Choroid plexus epithelial cell (primary cell): ENCODE data around the gene FMN1.

ENCODE experiments used
- DNase-seq: peaks from one replicate; pipeline ENCODE4 v3.0.0-alpha.2; 2010; ENCODE audit warnings: low read depth
- H3K4me3 ChIP-seq: 2 replicates; pipeline ENCODE4 v1.5.1; 2011; ENCODE audit warnings: low read depth, mild to moderate bottlenecking, control low read depth, low read length, moderate library complexity
- TF ChIP-seq, protein P1 (sequence below): conservative IDR thresholded peaks from 2 replicates; pipeline ENCODE4 v1.5.1; 2011; ENCODE audit warnings: low read depth, mild to moderate bottlenecking, control low read depth, inconsistent platforms, low read length, moderate library complexity

Gene FMN1

GRCh38 chr15:32879980-32880379 is 314.5 kb downstream of the FMN1 start:
- H3K4me3 ChIP-seq = no peak overlapping the region
- DNase-seq = no peak
- TF ChIP-seq, protein P1, sequence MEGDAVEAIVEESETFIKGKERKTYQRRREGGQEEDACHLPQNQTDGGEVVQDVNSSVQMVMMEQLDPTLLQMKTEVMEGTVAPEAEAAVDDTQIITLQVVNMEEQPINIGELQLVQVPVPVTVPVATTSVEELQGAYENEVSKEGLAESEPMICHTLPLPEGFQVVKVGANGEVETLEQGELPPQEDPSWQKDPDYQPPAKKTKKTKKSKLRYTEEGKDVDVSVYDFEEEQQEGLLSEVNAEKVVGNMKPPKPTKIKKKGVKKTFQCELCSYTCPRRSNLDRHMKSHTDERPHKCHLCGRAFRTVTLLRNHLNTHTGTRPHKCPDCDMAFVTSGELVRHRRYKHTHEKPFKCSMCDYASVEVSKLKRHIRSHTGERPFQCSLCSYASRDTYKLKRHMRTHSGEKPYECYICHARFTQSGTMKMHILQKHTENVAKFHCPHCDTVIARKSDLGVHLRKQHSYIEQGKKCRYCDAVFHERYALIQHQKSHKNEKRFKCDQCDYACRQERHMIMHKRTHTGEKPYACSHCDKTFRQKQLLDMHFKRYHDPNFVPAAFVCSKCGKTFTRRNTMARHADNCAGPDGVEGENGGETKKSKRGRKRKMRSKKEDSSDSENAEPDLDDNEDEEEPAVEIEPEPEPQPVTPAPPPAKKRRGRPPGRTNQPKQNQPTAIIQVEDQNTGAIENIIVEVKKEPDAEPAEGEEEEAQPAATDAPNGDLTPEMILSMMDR = no peak

DNA sequence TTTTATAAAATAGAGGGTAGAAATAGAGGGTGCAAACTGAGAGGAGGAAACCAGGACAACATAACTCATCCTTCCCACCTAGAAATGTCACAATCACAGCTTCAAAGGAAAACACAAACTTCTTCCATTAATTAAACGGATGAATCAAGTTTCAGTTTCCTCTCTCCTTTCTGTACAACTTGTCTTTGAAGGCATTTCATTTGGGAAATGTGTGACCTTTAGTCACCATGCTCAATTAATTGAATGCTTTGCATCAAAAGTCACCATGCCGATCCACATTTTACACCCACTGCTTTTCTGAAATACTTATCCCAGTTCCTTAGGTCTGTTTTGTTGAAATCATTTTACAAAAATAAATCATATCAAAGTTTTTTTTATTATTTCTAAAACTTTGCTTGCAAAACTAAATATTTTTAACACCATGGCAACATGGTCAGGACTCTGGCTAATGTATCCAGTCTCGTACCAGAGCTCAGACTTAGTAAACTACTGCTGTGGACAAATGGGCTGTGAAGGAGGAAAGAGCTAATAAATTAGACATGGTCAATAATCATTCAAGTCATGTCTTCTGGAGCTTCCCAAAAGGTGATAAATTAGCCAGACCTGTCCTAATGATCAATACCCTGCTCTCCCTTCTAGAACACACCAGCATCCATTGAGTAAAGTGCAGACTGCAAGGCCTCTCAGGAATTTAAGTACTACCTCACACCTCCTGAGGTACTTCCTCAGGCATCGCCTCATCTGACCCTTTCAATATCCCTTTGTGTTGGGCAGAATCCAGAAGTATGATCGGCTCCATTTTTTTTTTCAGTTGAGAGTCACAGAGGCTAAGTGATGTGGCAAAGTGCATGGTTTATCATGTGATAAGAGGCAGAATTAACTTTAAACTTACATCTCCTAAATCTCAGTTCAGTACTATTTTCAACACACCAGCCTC is 315.4 kb downstream of the FMN1 start:
- DNase-seq = no peak
- H3K4me3 ChIP-seq = no peak overlapping the region
- TF ChIP-seq, protein P1 = no peak

DNA sequence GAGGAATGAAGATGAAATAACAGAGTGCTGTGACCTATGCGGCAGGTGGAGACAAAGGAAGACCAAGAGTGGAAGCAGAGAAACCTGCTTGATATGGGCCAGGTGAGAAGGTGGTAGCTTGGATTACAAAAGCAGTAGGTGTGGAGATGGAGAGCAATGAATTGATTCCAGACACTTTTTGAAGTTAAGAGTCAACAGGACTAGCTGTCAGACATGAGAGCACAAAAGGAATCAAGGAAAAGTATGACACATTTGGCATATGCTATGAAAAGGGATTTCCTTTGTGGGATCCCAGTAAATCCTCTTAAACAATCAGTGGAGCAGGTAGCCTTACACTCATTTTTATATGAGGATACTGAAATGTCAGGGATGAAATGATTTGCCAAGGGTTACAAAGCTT is 316.2 kb downstream of the FMN1 start:
- DNase-seq = no peak
- no peak overlapping the region for H3K4me3 ChIP-seq
- TF ChIP-seq, protein P1 = no peak

DNA sequence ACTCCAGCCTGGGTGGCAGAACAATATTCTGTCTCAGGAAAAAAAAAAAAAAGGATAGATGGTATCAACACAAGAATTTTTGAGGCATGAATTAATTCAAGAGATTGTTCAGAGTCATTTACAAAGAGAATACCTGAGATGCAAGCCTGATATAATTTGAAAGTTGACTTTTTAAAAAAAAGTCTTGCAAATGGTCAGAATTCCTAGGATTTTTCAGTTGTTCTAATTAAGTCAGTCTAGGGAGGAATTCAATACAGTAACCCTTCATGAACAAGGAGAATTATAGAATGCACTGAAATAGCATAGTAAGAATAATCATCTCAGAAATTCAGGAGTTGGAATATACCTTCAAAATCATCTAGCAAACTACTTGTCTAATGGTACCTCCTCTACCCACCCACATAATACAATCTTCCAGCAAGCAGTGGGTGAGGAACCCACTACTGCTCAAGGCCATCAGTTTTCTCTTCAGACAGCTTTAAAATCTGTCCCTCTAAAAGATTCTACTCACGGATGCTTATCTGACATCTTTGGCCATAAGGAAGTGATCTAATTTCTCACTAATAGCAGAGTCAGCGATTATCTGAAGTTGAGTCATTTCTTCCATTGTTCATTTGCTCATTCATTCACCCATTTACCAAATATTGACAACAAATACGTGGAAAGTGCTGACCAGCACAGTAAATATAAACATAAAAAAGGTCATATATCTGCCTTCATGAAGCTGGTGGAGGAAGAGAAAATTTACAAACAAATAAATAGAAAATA is 317.1 kb downstream of the FMN1 start:
- TF ChIP-seq, protein P1 = no peak
- no peak for DNase-seq
- no peak overlapping the region for H3K4me3 ChIP-seq

- H3K4me3 ChIP-seq = no peak overlapping the region
- TF ChIP-seq, protein P1 = no peak
- no peak for DNase-seq
These were observed 321.0 kb downstream of the FMN1 start for GRCh38 chr15:32873284-32874114.

GRCh38 chr15:32872621-32873283 is 321.8 kb downstream of the FMN1 start:
- H3K4me3 ChIP-seq = no peak overlapping the region
- TF ChIP-seq, protein P1 = no peak
- peak; percentile 79 for DNase-seq
